ENCODE results near the gene DEUP1. TPM values are rescaled to one million over a fixed set of nuclear protein-coding genes. Genes with fewer than 3 reads are reported as not detected.

The DEUP1 gene
- total RNA-seq, 3 donors from 2014 or later = 0.59 TPM; not detected in 2

DNA sequence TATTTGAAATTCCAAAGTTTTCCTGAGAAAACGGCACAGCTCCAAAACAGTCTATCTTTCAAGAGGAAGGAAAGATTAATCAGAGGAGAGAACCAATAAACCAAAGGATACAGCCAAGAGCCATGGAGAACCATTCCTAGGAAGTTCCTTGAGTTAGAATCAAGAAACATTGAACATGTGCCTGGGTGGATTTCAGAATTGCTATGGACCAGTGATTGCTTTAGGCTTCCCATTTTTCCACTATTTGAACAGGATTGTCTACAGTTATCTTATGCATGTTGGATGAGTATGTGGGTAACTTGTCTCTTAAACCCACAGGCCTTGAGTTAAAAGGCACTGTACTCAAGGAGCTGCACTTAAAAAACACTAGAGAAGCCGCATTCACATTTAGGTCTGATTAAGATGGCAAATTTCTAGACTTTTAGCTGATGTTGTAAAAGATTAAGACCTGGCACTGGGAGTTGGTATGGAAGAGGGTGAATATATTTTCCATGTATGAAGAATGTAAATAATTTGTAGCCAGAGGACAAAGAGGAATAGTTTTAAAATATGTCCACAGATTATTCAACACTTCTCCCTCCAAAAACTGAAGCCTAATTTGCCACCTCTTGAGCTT lies 11.2 kb upstream of the DEUP1 start:
- H3K4me3 ChIP-seq = no peak overlapping the region
- no peak overlapping the region for H3K27ac ChIP-seq
- no peaks in the 10 kb centered on the region for H3K4me1 ChIP-seq
- intact Hi-C loops (cut with DNase I; ENCODE audit: low total_unique reads) = no loop called here
- H3K27me3 ChIP-seq = no peaks in the 10 kb centered on the region
- no peak for DNase-seq (ENCODE audit: low spot score in 2 of 2)
- H3K36me3 ChIP-seq = no peaks in the 10 kb centered on the region
- H3K9me3 ChIP-seq = peaks cover under 1 to 7% of the 10 kb centered on the region in 2 donors
- no peak for TF ChIP-seq POLR2AphosphoS5 (IDR thresholded peaks at IDR 0.05)
- TF ChIP-seq, protein P1, sequence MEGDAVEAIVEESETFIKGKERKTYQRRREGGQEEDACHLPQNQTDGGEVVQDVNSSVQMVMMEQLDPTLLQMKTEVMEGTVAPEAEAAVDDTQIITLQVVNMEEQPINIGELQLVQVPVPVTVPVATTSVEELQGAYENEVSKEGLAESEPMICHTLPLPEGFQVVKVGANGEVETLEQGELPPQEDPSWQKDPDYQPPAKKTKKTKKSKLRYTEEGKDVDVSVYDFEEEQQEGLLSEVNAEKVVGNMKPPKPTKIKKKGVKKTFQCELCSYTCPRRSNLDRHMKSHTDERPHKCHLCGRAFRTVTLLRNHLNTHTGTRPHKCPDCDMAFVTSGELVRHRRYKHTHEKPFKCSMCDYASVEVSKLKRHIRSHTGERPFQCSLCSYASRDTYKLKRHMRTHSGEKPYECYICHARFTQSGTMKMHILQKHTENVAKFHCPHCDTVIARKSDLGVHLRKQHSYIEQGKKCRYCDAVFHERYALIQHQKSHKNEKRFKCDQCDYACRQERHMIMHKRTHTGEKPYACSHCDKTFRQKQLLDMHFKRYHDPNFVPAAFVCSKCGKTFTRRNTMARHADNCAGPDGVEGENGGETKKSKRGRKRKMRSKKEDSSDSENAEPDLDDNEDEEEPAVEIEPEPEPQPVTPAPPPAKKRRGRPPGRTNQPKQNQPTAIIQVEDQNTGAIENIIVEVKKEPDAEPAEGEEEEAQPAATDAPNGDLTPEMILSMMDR (IDR thresholded peaks at IDR 0.05) = no peak
- no peak for TF ChIP-seq POLR2A (IDR thresholded peaks at IDR 0.05)

DNA sequence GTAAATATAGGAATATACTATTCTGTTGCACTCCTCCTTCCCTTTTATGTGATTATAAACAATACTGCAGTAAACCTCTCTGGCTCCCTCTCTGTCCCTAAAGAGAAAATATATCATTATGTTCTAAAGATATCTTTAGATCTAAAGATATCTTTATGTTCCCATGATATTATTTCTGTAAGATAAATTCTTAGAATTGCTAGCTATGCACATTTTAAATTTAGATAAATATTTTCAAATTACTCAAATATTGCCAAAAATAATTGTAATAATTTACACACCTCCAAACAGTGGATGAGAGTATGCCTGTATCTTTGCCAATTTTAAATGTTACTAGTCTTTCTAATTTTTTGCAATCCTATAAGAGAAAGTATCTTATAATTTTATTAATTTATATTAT lies 10.3 kb upstream of the DEUP1 start:
- Histone ChIP-seq H3K27ac (no peak overlapping the region), H3K9me3 (no peaks in the 10 kb centered on the region), H3K36me3 (no peaks in the 10 kb centered on the region), H3K4me1 (no peaks in the 10 kb centered on the region), H3K27me3 (no peaks in the 10 kb centered on the region), H3K4me3 (no peak overlapping the region)
- intact Hi-C loops (cut with DNase I; ENCODE audit: low total_unique reads) = no loop called here
- TF ChIP-seq, protein P1 (IDR thresholded peaks at IDR 0.05) = no peak
- no peak for TF ChIP-seq POLR2AphosphoS5 (IDR thresholded peaks at IDR 0.05)
- no peak for TF ChIP-seq POLR2A (IDR thresholded peaks at IDR 0.05)
- DNase-seq (ENCODE audit: low spot score in 2 of 2) = no peak

DNA sequence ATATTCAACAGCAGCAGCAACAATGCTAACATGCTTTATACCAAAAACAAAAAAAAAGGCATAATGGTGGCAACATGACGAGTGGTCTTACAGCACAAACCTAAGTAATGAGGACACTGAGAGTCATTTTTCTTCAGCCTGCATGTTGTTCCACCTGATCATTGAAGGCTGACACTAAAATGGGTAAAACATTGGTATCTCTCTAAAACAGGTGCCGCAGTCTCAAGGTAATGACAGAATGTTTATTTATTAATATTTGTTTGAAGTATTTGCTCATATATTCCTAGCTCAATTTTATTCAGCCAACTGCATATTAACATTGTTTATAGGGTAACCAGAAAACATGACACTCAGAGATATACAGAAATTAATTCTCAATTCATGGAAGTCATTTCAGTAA lies 8.3 kb upstream of the DEUP1 start:
- Histone ChIP-seq H3K4me1 (no peaks in the 10 kb centered on the region), H3K27ac (no peak overlapping the region), H3K4me3 (no peak overlapping the region), H3K27me3 (no peaks in the 10 kb centered on the region), H3K9me3 (no peaks in the 10 kb centered on the region), H3K36me3 (no peaks in the 10 kb centered on the region)
- DNase-seq (ENCODE audit: low spot score in 2 of 2) = no peak
- intact Hi-C loops (cut with DNase I; ENCODE audit: low total_unique reads) = no loop called here
- TF ChIP-seq, protein P1 (IDR thresholded peaks at IDR 0.05) = no peak
- no peak for TF ChIP-seq POLR2AphosphoS5 (IDR thresholded peaks at IDR 0.05)
- no peak for TF ChIP-seq POLR2A (IDR thresholded peaks at IDR 0.05)

DNA sequence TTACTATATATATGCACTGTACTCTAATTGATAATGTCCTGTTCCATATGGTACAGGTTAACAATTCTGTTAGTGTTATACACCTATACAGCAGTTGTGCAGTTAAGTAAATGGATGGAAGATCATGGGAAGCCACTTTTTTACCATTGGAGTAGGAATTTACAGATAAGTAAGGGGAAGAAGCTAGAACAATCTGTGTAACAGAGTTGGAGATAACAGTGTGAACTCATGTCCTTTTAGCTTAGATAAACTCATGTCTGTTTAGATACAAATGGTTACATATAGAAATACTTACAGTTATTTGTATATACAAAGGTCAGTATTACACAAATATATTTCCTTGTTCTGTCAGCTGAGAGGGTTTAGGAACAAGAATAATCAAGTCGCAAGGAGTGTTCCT lies 6.8 kb upstream of the DEUP1 start:
- intact Hi-C loops (cut with DNase I; ENCODE audit: low total_unique reads) = no loop called here

DNA sequence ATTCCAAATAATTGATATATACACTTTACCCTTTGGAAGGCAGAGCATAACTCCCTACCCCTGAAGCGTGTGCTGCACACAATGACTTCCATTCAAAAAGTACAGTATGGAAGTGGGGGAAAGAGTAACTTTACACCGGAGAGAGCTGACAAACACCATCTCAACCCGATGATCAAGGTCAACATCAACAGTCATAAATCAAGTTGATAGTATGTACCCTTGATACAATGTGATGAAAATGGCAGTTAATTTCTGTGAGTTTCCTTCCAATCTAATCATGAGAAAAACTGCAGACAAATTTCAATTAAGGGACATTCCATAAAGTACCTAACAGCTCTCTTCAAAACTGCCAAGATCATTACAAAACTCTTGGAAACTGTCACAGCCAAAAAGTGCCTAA lies 6.0 kb upstream of the DEUP1 start:
- Histone ChIP-seq H3K4me1 (no peaks in the 10 kb centered on the region), H3K27ac (no peak overlapping the region), H3K4me3 (no peak overlapping the region), H3K9me3 (no peaks in the 10 kb centered on the region), H3K27me3 (no peaks in the 10 kb centered on the region), H3K36me3 (no peaks in the 10 kb centered on the region)
- no peak for TF ChIP-seq POLR2A (IDR thresholded peaks at IDR 0.05)
- no peak for TF ChIP-seq POLR2AphosphoS5 (IDR thresholded peaks at IDR 0.05)
- TF ChIP-seq, protein P1 (IDR thresholded peaks at IDR 0.05) = no peak
- no peak for DNase-seq (ENCODE audit: low spot score in 2 of 2)
- intact Hi-C loops (cut with DNase I; ENCODE audit: low total_unique reads) = no loop called here

More for the DNA sequence above, 6.8 kb upstream of the DEUP1 start:
- Histone ChIP-seq H3K27ac (no peak overlapping the region), H3K27me3 (no peaks in the 10 kb centered on the region), H3K36me3 (no peaks in the 10 kb centered on the region), H3K4me3 (no peak overlapping the region), H3K4me1 (no peaks in the 10 kb centered on the region), H3K9me3 (no peaks in the 10 kb centered on the region)
- no peak for TF ChIP-seq POLR2A (IDR thresholded peaks at IDR 0.05)
- TF ChIP-seq POLR2AphosphoS5 (IDR thresholded peaks at IDR 0.05) = no peak
- TF ChIP-seq, protein P1 (IDR thresholded peaks at IDR 0.05) = no peak
- DNase-seq (ENCODE audit: low spot score in 2 of 2) = no peak

All from breast epithelium (tissue), 4 donors.